ENCODE results near the gene KLK14. TPM values are rescaled to one million over a fixed set of nuclear protein-coding genes. Genes with fewer than 3 reads are reported as not detected.

The KLK14 gene
- total RNA-seq, 1 experiment from 2014 or later: 0.76 TPM

DNA sequence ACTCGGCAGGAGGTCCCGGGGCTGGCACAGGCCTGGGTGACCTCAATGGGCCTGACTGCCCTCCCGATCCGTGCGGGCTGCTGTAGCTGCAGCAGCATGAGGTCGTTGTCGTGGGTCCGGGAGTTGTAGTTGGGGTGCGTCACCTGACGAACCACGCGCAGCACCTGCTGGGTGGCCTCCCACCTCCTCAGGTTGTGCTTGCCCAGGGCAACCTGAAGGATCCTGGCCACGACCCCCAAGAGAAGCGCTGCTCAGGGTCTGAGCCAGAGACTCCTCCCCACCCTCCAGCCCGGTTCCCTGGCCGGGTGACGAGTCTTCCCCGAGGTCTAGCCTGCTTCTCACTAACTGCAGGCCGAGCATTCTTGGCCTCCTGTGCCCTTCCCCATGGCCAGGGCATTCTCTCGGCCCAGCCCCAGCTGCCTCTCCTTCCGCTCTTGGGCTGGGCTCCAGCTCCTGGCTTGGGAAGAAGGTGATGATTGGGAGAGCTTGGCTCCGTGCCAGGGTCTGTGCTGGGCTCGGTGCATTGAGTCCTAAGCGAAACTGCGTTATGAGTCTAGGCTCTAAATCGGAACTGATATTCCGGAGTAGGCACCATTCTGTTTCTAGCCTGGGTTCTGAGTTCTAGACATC lies 3.1 kb downstream of the KLK14 start:
- BruUV-seq (replicated peaks): no TSS peak
- Histone ChIP-seq H3K4me3 (replicated peaks in 1 of 2; ENCODE audit: low read depth in 1 of 2, low read length in 2 of 2) (no peak overlapping the region), H3K36me3 (ENCODE audit: control insufficient read depth in 1 of 2, insufficient read depth in 2 of 2, low read length in 2 of 2) (no peaks in the 10 kb centered on the region), H3K9me2 (ENCODE audit: insufficient read depth) (no peaks in the 10 kb centered on the region), H3K9me3 (ENCODE audit: control insufficient read depth in 1 of 2, insufficient read depth in 1 of 2, low read depth in 1 of 2, low read length in 2 of 2) (no peaks in the 10 kb centered on the region), H3K27ac (ENCODE audit: low read depth, low read length) (no peak overlapping the region), H3K79me2 (ENCODE audit: insufficient read depth, low read length) (no peaks in the 10 kb centered on the region), H2AFZ (ENCODE audit: low read depth, low read length, poor library complexity, severe bottlenecking) (no peak overlapping the region), H3K4me2 (ENCODE audit: low read length) (no peak overlapping the region), H4K20me1 (ENCODE audit: insufficient read depth) (no peaks in the 10 kb centered on the region), H3K9ac (ENCODE audit: low read length) (no peak overlapping the region), H3K27me3 (ENCODE audit: insufficient read depth, low read length) (no peaks in the 10 kb centered on the region), H3K4me1 (ENCODE audit: control insufficient read depth in 1 of 2, insufficient read depth in 2 of 2, low read length in 2 of 2) (no peaks in the 10 kb centered on the region)
- intact Hi-C loops (cut with micrococcal nuclease): no loop called here
- no peak for ATAC-seq
- no peak for DNase-seq (ENCODE audit: low read depth, low spot score)
- TF ChIP-seq CBX3 (IDR thresholded peaks at IDR 0.05; ENCODE audit: low read depth) (no peak), EZH2phosphoT487 (IDR thresholded peaks at IDR 0.05; ENCODE audit: borderline replicate concordance) (no peak), CEBPB (IDR thresholded peaks at IDR 0.05; ENCODE audit: low read depth) (no peak), JUND (IDR thresholded peaks at IDR 0.05) (no peak), SIN3A (IDR thresholded peaks at IDR 0.05; ENCODE audit: low read depth) (no peak), FOSL1 (IDR thresholded peaks at IDR 0.05; ENCODE audit: low read depth) (no peak), ZNF274 (IDR thresholded peaks at IDR 0.05; ENCODE audit: low read depth, low read length) (no peak), EGR1 (IDR thresholded peaks at IDR 0.05; ENCODE audit: low read depth) (no peak), ELF1 (IDR thresholded peaks at IDR 0.05; ENCODE audit: borderline replicate concordance, low read depth) (no peak), POLR2AphosphoS5 (IDR thresholded peaks at IDR 0.05; ENCODE audit: low read depth, low read length) (no peak), SRF (IDR thresholded peaks at IDR 0.05; ENCODE audit: low read depth) (no peak)
- ChIA-PET RAD21 (ENCODE audit: low non-redundant PET in 1 of 2, low total read pairs in 2 of 2, uncharacterized antibody in 2 of 2, unreplicated experiment in 2 of 2) (no interaction called here), CTCF (no interaction called here), POLR2A (no interaction called here)

DNA sequence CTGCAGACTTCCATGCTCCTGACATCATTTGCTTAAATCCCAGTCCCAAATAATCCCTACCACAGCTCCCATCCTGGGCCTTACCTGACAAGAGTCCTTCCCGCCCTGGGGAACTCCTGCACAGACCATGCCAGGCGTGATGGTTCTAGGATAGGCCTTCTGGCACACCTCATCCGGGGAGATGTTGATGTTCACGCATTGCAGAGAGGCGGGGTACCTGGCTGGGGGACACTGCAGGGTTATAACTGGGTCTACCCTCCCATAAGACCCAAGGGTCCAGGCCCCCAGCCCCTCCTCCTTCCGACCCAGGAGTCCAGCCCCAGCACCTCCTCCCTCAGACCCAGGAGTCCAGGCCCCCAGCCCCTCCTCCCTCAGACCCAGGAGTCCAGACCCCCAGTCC lies 4.0 kb downstream of the KLK14 start:
- Histone ChIP-seq H3K79me2 (ENCODE audit: insufficient read depth, low read length) (no peaks in the 10 kb centered on the region), H3K4me2 (ENCODE audit: low read length) (no peak overlapping the region), H3K27me3 (ENCODE audit: insufficient read depth, low read length) (no peaks in the 10 kb centered on the region), H3K36me3 (ENCODE audit: control insufficient read depth in 1 of 2, insufficient read depth in 2 of 2, low read length in 2 of 2) (no peaks in the 10 kb centered on the region), H4K20me1 (ENCODE audit: insufficient read depth) (no peaks in the 10 kb centered on the region), H2AFZ (ENCODE audit: low read depth, low read length, poor library complexity, severe bottlenecking) (no peak overlapping the region), H3K4me3 (replicated peaks in 1 of 2; ENCODE audit: low read depth in 1 of 2, low read length in 2 of 2) (no peak overlapping the region), H3K9me2 (ENCODE audit: insufficient read depth) (no peaks in the 10 kb centered on the region), H3K4me1 (ENCODE audit: control insufficient read depth in 1 of 2, insufficient read depth in 2 of 2, low read length in 2 of 2) (no peaks in the 10 kb centered on the region), H3K9me3 (ENCODE audit: control insufficient read depth in 1 of 2, insufficient read depth in 1 of 2, low read depth in 1 of 2, low read length in 2 of 2) (no peaks in the 10 kb centered on the region), H3K9ac (ENCODE audit: low read length) (no peak overlapping the region), H3K27ac (ENCODE audit: low read depth, low read length) (no peak overlapping the region)
- ChIA-PET RAD21 (ENCODE audit: low non-redundant PET in 1 of 2, low total read pairs in 2 of 2, uncharacterized antibody in 2 of 2, unreplicated experiment in 2 of 2) (no interaction called here), CTCF (no interaction called here), POLR2A (no interaction called here)
- no TSS peak for BruUV-seq (replicated peaks)
- intact Hi-C loops (cut with micrococcal nuclease): no loop called here
- ATAC-seq (no peak), DNase-seq (ENCODE audit: low read depth, low spot score) (no peak)
- no peak for TF ChIP-seq YY1 (IDR thresholded peaks at IDR 0.05; ENCODE audit: extremely low read depth, insufficient replicate concordance, low read depth, low read length)
- no peak for TF ChIP-seq SRF (IDR thresholded peaks at IDR 0.05; ENCODE audit: low read depth)
- TF ChIP-seq ELF1 (IDR thresholded peaks at IDR 0.05; ENCODE audit: borderline replicate concordance, low read depth): no peak
- no peak for TF ChIP-seq EZH2 (IDR thresholded peaks at IDR 0.05)
- TF ChIP-seq TCF7L2 (IDR thresholded peaks at IDR 0.05; ENCODE audit: borderline replicate concordance, extremely low read depth, insufficient read depth, insufficient read length): no peak
- no peak for TF ChIP-seq CEBPB (IDR thresholded peaks at IDR 0.05; ENCODE audit: low read depth)
- TF ChIP-seq JUND (IDR thresholded peaks at IDR 0.05): no peak
- no peak for TF ChIP-seq CBX3 (IDR thresholded peaks at IDR 0.05; ENCODE audit: low read depth)
- no peak for TF ChIP-seq POLR2AphosphoS5 (IDR thresholded peaks at IDR 0.05; ENCODE audit: low read depth, low read length)
- TF ChIP-seq, protein P1, sequence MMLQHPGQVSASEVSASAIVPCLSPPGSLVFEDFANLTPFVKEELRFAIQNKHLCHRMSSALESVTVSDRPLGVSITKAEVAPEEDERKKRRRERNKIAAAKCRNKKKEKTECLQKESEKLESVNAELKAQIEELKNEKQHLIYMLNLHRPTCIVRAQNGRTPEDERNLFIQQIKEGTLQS (IDR thresholded peaks at IDR 0.05): no peak
- TF ChIP-seq, protein P2, sequence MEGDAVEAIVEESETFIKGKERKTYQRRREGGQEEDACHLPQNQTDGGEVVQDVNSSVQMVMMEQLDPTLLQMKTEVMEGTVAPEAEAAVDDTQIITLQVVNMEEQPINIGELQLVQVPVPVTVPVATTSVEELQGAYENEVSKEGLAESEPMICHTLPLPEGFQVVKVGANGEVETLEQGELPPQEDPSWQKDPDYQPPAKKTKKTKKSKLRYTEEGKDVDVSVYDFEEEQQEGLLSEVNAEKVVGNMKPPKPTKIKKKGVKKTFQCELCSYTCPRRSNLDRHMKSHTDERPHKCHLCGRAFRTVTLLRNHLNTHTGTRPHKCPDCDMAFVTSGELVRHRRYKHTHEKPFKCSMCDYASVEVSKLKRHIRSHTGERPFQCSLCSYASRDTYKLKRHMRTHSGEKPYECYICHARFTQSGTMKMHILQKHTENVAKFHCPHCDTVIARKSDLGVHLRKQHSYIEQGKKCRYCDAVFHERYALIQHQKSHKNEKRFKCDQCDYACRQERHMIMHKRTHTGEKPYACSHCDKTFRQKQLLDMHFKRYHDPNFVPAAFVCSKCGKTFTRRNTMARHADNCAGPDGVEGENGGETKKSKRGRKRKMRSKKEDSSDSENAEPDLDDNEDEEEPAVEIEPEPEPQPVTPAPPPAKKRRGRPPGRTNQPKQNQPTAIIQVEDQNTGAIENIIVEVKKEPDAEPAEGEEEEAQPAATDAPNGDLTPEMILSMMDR (IDR thresholded peaks at IDR 0.05 in 2 of 3, conservative IDR thresholded peaks at IDR 0.05 in 1 of 3; ENCODE audit: borderline replicate concordance in 1 of 3, insufficient read depth in 1 of 3, low read depth in 2 of 3, low read length in 2 of 3): no peak
- TF ChIP-seq ZFX (IDR thresholded peaks at IDR 0.05): no peak
- no peak for TF ChIP-seq FOSL1 (IDR thresholded peaks at IDR 0.05; ENCODE audit: low read depth)
- TF ChIP-seq, protein P3, sequence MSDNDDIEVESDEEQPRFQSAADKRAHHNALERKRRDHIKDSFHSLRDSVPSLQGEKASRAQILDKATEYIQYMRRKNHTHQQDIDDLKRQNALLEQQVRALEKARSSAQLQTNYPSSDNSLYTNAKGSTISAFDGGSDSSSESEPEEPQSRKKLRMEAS (IDR thresholded peaks at IDR 0.05): no peak
- no peak for TF ChIP-seq ZNF274 (IDR thresholded peaks at IDR 0.05; ENCODE audit: low read depth, low read length)
- TF ChIP-seq SIN3A (IDR thresholded peaks at IDR 0.05; ENCODE audit: low read depth): no peak
- TF ChIP-seq RAD21 (IDR thresholded peaks at IDR 0.05; ENCODE audit: low read depth): no peak
- TF ChIP-seq EZH2phosphoT487 (IDR thresholded peaks at IDR 0.05; ENCODE audit: borderline replicate concordance): no peak

All from HCT116 (cell line).